H9 (cell line): ENCODE data around the gene VWA5B1. TPM values are rescaled to one million over a fixed set of nuclear protein-coding genes. Genes with fewer than 3 reads are reported as not detected.

Experiments
- DNase-seq: peaks from one replicate; pipeline ENCODE4 v3.0.0-alpha.2; 2017
- H2AFZ ChIP-seq: one replicate; pipeline ENCODE4 v1.6.1; 2013; ENCODE audit warnings: mild to moderate bottlenecking, low read length, control low read depth, moderate library complexity
- H2AK5ac ChIP-seq: 2 replicates; pipeline ENCODE4 v1.6.1; 2013; ENCODE audit warnings: low read length, control low read depth, mixed read lengths; ENCODE audit not compliant: insufficient read length
- H2BK120ac ChIP-seq: one replicate; pipeline ENCODE4 v1.6.1; 2013; ENCODE audit warnings: low read depth, mild to moderate bottlenecking, low read length, control low read depth, inconsistent platforms; ENCODE audit not compliant: poor library complexity, severe bottlenecking
- H2BK12ac ChIP-seq: 2 replicates; pipeline ENCODE4 v1.6.1; 2013; ENCODE audit warnings: low read length, control low read depth, mixed read lengths, low read depth; ENCODE audit not compliant: insufficient read length
- H2BK15ac ChIP-seq: 2 replicates; pipeline ENCODE4 v1.6.1; 2013; ENCODE audit warnings: low read depth, low read length, control low read depth
- H2BK20ac ChIP-seq: one replicate; pipeline ENCODE4 v1.6.1; 2013; ENCODE audit warnings: low read depth, mild to moderate bottlenecking, low read length, control low read depth, inconsistent platforms; ENCODE audit not compliant: poor library complexity, severe bottlenecking
- H2BK5ac ChIP-seq: 2 replicates; pipeline ENCODE4 v1.6.1; 2013; ENCODE audit warnings: low read length, control low read depth, mixed read lengths; ENCODE audit not compliant: insufficient read length
- H3K14ac ChIP-seq: 2 replicates; pipeline ENCODE4 v1.6.1; 2013; ENCODE audit warnings: low read length, control low read depth; ENCODE audit not compliant: insufficient read depth
- H3K18ac ChIP-seq: 2 replicates; pipeline ENCODE4 v1.6.1; 2013; ENCODE audit warnings: low read depth, mild to moderate bottlenecking, mixed read lengths, low read length, control low read depth; ENCODE audit not compliant: insufficient read length
- H3K23ac ChIP-seq: 2 replicates; pipeline ENCODE4 v1.6.1; 2013; ENCODE audit warnings: low read length, control low read depth, mixed read lengths, low read depth; ENCODE audit not compliant: insufficient read length
- H3K23me2 ChIP-seq: 2 replicates; pipeline ENCODE4 v1.6.1; 2013; ENCODE audit warnings: low read depth, mild to moderate bottlenecking, mixed read lengths, low read length, control low read depth; ENCODE audit not compliant: insufficient read length, poor library complexity, severe bottlenecking
- H3K27ac ChIP-seq: 2 replicates; pipeline ENCODE4 v1.5.1; 2013; ENCODE audit warnings: low read length, control low read depth, mixed read lengths, low read depth; ENCODE audit not compliant: insufficient read length
- H3K27me3 ChIP-seq: 2 replicates; pipeline ENCODE4 v1.6.1; 2013; ENCODE audit warnings: low read length, control low read depth, inconsistent platforms; ENCODE audit not compliant: insufficient read depth
- H3K4ac ChIP-seq: 2 replicates; pipeline ENCODE4 v1.6.1; 2013; ENCODE audit warnings: low read depth, mild to moderate bottlenecking, control low read depth, inconsistent platforms, low read length, moderate library complexity
- H3K4me1 ChIP-seq: 2 replicates; pipeline ENCODE4 v1.6.1; 2013; ENCODE audit warnings: low read length, control low read depth, inconsistent platforms; ENCODE audit not compliant: insufficient read depth
- H3K4me2 ChIP-seq: 2 replicates; pipeline ENCODE4 v1.6.1; 2013; ENCODE audit warnings: low read length, control low read depth, mixed read lengths; ENCODE audit not compliant: insufficient read length, insufficient read depth
- H3K56ac ChIP-seq: 2 replicates; pipeline ENCODE4 v1.6.1; 2013; ENCODE audit warnings: low read depth, mild to moderate bottlenecking, mixed read lengths, low read length, control low read depth; ENCODE audit not compliant: insufficient read length
- H3K79me1 ChIP-seq: 2 replicates; pipeline ENCODE4 v1.6.1; 2013; ENCODE audit warnings: low read depth, mild to moderate bottlenecking, moderate library complexity, low read length, control low read depth, inconsistent platforms; ENCODE audit not compliant: insufficient read depth, poor library complexity, severe bottlenecking
- H3K79me2 ChIP-seq: 2 replicates; pipeline ENCODE4 v1.6.1; 2013; ENCODE audit warnings: low read length, control low read depth, inconsistent platforms; ENCODE audit not compliant: insufficient read depth
- H3K9ac ChIP-seq: 2 replicates; pipeline ENCODE4 v1.6.1; 2013; ENCODE audit warnings: low read length, control low read depth, mixed read lengths; ENCODE audit not compliant: insufficient read length; ENCODE audit errors: extremely low read depth
- H3K9me3 ChIP-seq: one replicate; pipeline ENCODE4 v1.6.1; 2013; ENCODE audit warnings: low read depth, low read length, inconsistent platforms; ENCODE audit not compliant: control insufficient read depth
- H3T11ph ChIP-seq: one replicate; pipeline ENCODE4 v1.6.1; 2013; ENCODE audit warnings: mild to moderate bottlenecking, low read length, control low read depth, inconsistent platforms
- H4K20me1 ChIP-seq: one replicate; pipeline ENCODE4 v1.6.1; 2013; ENCODE audit not compliant: control insufficient read depth, insufficient read length, insufficient read depth
- H4K5ac ChIP-seq: 2 replicates; pipeline ENCODE4 v1.6.1; 2013; ENCODE audit warnings: low read depth, mild to moderate bottlenecking, mixed read lengths, low read length, control low read depth; ENCODE audit not compliant: insufficient read length
- H4K8ac ChIP-seq: replicated peaks from 2 replicates; pipeline ENCODE4 v1.6.1; 2013; ENCODE audit warnings: low read length, control low read depth, mixed read lengths, low read depth; ENCODE audit not compliant: insufficient read length
- H4K91ac ChIP-seq: 2 replicates; pipeline ENCODE4 v1.6.1; 2013; ENCODE audit warnings: low read depth, mild to moderate bottlenecking, moderate library complexity, mixed read lengths, low read length, control low read depth; ENCODE audit not compliant: insufficient read length
- H3K27ac Mint-ChIP-seq, 3 experiments: 2 replicates in 2 of 3; 3 replicates in 1 of 3; pipeline ENCODE4 v1.8.0; 2020 to 2021; ENCODE audit warnings: mixed read lengths in 3 of 3, mild to moderate bottlenecking in 1 of 3, moderate library complexity in 1 of 3
- H3K27me3 Mint-ChIP-seq: 2 replicates; pipeline ENCODE4 v1.8.0; 2021; ENCODE audit warnings: low read depth, mild to moderate bottlenecking, moderate library complexity, mixed read lengths
- H3K36me3 Mint-ChIP-seq, 3 experiments: 2 replicates in 2 of 3; 3 replicates in 1 of 3; pipeline ENCODE4 v1.8.0; 2020 to 2021; ENCODE audit warnings: low read depth in 3 of 3, mixed read lengths in 3 of 3; ENCODE audit not compliant: insufficient read depth in 1 of 3
- H3K4me1 Mint-ChIP-seq, 2 experiments: 2 replicates each; pipeline ENCODE4 v1.8.0; 2020; ENCODE audit warnings: mixed read lengths in 2 of 2
- H3K4me3 Mint-ChIP-seq, 2 experiments: 2 replicates in 1 of 2; 3 replicates in 1 of 2; pipeline ENCODE4 v1.8.0; 2020 to 2021; ENCODE audit warnings: mild to moderate bottlenecking in 2 of 2, mixed read lengths in 2 of 2, moderate library complexity in 1 of 2
- H3K9me3 Mint-ChIP-seq, 2 experiments: 2 replicates in 1 of 2; 3 replicates in 1 of 2; pipeline ENCODE4 v1.8.0; 2020; ENCODE audit warnings: mild to moderate bottlenecking in 2 of 2, mixed read lengths in 2 of 2, moderate library complexity in 1 of 2
- WGBS: extraction: QIAGEN DNeasy Blood & Tissue Kit; methylation state at CpG from one replicate; pipeline ENCODE4 v1.1.7; 2013; ENCODE audit warnings: missing lambda C conversion rate, low lambda C conversion rate, mixed read lengths; ENCODE audit not compliant: insufficient read length; ENCODE audit errors: extremely low coverage; 5-methylcytosine and 5-hydroxymethylcytosine counted together
- total RNA-seq: library from RNA; stranded (reverse); gene quantifications from 2 replicates; pipeline ENCODE4 v1.2.1, GENCODE V29; 2021
- TF ChIP-seq, protein P1 (sequence below): fragments of 200-600 bp; sonication (generic); conservative IDR thresholded peaks from 3 replicates; pipeline ENCODE4 v1.8.0; 2021; ENCODE audit warnings: antibody characterized with exemption, mild to moderate bottlenecking

The VWA5B1 gene
- total RNA-seq, 1 experiment from 2014 or later = not detected

DNA sequence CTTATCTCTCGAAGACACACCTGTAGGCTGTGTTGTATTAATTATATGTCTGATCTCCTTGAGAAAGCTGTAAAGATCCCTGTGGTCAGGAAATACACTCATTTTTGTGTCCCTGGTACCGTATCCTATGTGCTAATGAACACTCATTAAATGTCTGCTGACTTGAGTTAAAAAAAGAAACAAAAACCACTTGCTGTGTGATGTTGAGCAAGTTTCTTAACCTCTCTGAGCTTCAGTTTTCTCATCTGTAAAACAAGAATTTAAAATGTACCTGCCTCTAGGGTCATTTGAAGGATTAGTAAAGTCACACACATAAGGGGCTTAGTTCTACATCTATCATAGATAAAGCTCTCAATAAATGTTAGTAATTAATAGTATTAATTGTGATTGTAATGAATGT, 91.3 kb downstream of the VWA5B1 start:
- H3K9me3 ChIP-seq = no peaks in the 10 kb centered on the region
- DNase-seq = no peak
- no peak overlapping the region for H2AFZ ChIP-seq
- no peak overlapping the region for H3K56ac ChIP-seq
- TF ChIP-seq, protein P1, sequence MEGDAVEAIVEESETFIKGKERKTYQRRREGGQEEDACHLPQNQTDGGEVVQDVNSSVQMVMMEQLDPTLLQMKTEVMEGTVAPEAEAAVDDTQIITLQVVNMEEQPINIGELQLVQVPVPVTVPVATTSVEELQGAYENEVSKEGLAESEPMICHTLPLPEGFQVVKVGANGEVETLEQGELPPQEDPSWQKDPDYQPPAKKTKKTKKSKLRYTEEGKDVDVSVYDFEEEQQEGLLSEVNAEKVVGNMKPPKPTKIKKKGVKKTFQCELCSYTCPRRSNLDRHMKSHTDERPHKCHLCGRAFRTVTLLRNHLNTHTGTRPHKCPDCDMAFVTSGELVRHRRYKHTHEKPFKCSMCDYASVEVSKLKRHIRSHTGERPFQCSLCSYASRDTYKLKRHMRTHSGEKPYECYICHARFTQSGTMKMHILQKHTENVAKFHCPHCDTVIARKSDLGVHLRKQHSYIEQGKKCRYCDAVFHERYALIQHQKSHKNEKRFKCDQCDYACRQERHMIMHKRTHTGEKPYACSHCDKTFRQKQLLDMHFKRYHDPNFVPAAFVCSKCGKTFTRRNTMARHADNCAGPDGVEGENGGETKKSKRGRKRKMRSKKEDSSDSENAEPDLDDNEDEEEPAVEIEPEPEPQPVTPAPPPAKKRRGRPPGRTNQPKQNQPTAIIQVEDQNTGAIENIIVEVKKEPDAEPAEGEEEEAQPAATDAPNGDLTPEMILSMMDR = no peak
- H4K5ac ChIP-seq = no peak overlapping the region
- Mint-ChIP-seq H3K27me3 (peaks cover 90% of the 10 kb centered on the region), H3K4me1 (peaks cover 19 to 26% of the 10 kb centered on the region in 2 experiments), H3K4me3 (no peak overlapping the region), H3K27ac (no peak overlapping the region), H3K9me3 (no peaks in the 10 kb centered on the region), H3K36me3 (no peaks in the 10 kb centered on the region)
- H3K4me2 ChIP-seq = no peak overlapping the region
- no peaks in the 10 kb centered on the region for H3K79me1 ChIP-seq
- no peak overlapping the region for H3K18ac ChIP-seq
- H3K23ac ChIP-seq = no peak overlapping the region
- H3K27me3 ChIP-seq = peaks cover 3% of the 10 kb centered on the region; the same call in 1 of the 2 replicates
- no peaks in the 10 kb centered on the region for H3K23me2 ChIP-seq
- H2BK5ac ChIP-seq = no peak overlapping the region
- no peak overlapping the region for H4K8ac ChIP-seq
- no peak overlapping the region for H3K27ac ChIP-seq
- H3K9ac ChIP-seq = no peak overlapping the region
- no peaks in the 10 kb centered on the region for H3K79me2 ChIP-seq
- no peak overlapping the region for H2BK120ac ChIP-seq
- no peak overlapping the region for H2AK5ac ChIP-seq
- H4K20me1 ChIP-seq = no peaks in the 10 kb centered on the region
- no peak overlapping the region for H2BK15ac ChIP-seq
- no peak overlapping the region for H2BK12ac ChIP-seq
- no peak overlapping the region for H3K4ac ChIP-seq
- no peaks in the 10 kb centered on the region for H3K4me1 ChIP-seq
- no peak overlapping the region for H2BK20ac ChIP-seq
- H4K91ac ChIP-seq = no peak overlapping the region
- H3K14ac ChIP-seq = no peak overlapping the region
- H3T11ph ChIP-seq = no peak overlapping the region
- no CpG with 5 or more reads among the region's 2 CpGs for WGBS
